DOHH2 (cell line): ENCODE results near the gene WNT5B.

Experiments used
- H3F3A ChIP-seq: fragments of 200-600 bp; sonication (generic), shearing (Covaris generic); 2 replicates; pipeline ENCODE4 v1.6.0; 2016; ENCODE audit warnings: antibody characterized with exemption, mild to moderate bottlenecking; ENCODE audit not compliant: control insufficient read depth, insufficient read depth
- H3K27ac ChIP-seq: fragments of 200-600 bp; sonication (generic); 2 replicates; pipeline ENCODE4 v1.5.1; 2014; ENCODE audit warnings: low read depth, mild to moderate bottlenecking, low read length, moderate library complexity
- H3K27me3 ChIP-seq: fragments of 200-600 bp; sonication (generic); 2 replicates; pipeline ENCODE4 v1.6.1; 2014; ENCODE audit warnings: mild to moderate bottlenecking, low read length, mixed read lengths; ENCODE audit not compliant: control insufficient read depth
- H3K36me3 ChIP-seq: fragments of 200-600 bp; sonication (generic); 2 replicates; pipeline ENCODE4 v1.6.1; 2014; ENCODE audit warnings: mild to moderate bottlenecking, low read length, moderate library complexity, mixed read lengths; ENCODE audit not compliant: control insufficient read depth
- H3K4me1 ChIP-seq: fragments of 200-600 bp; sonication (generic); 2 replicates; pipeline ENCODE4 v1.6.1; 2014; ENCODE audit warnings: mild to moderate bottlenecking, low read length, mixed read lengths; ENCODE audit not compliant: control insufficient read depth
- H3K4me2 ChIP-seq: fragments of 200-600 bp; sonication (generic); 2 replicates; pipeline ENCODE4 v1.6.0; 2014; ENCODE audit warnings: mild to moderate bottlenecking, low read length, moderate library complexity
- H3K4me3 ChIP-seq: fragments of 200-600 bp; sonication (generic); 2 replicates; pipeline ENCODE4 v1.5.1; 2014; ENCODE audit warnings: mild to moderate bottlenecking, low read length, mixed read lengths
- H3K79me2 ChIP-seq: fragments of 200-600 bp; sonication (generic); 2 replicates; pipeline ENCODE4 v1.6.1; 2014; ENCODE audit warnings: mild to moderate bottlenecking, low read length, mixed read lengths; ENCODE audit not compliant: control insufficient read depth
- H3K9me2 ChIP-seq: fragments of 200-600 bp; sonication (generic); replicated peaks from 2 replicates; pipeline ENCODE4 v1.6.1; 2014; ENCODE audit warnings: mild to moderate bottlenecking, low read length, mixed read lengths; ENCODE audit not compliant: control insufficient read depth
- H3K9me3 ChIP-seq: fragments of 200-600 bp; sonication (generic); 2 replicates; pipeline ENCODE4 v1.6.1; 2014; ENCODE audit warnings: antibody characterized with exemption, low read length, mixed read lengths; ENCODE audit not compliant: control insufficient read depth, insufficient read depth
- H4K20me1 ChIP-seq: fragments of 200-600 bp; sonication (generic); 2 replicates; pipeline ENCODE4 v1.6.0; 2014; ENCODE audit warnings: low read depth, mild to moderate bottlenecking, antibody characterized with exemption, low read length, moderate library complexity; ENCODE audit not compliant: control insufficient read depth, insufficient read depth
- CTCF ChIP-seq: fragments of 200-600 bp; sonication (generic); IDR thresholded peaks from one replicate; pipeline ENCODE4 v1.5.1; 2014; ENCODE audit warnings: antibody characterized with exemption, mild to moderate bottlenecking, low read depth, low read length; ENCODE audit not compliant: poor library complexity, severe bottlenecking
- EZH2phosphoT487 ChIP-seq: fragments of 200-600 bp; sonication (generic); IDR thresholded peaks from 2 replicates; pipeline ENCODE4 v1.6.1; 2017; ENCODE audit warnings: borderline replicate concordance, mild to moderate bottlenecking, antibody characterized with exemption, low read length, moderate library complexity, mixed read lengths

WNT5B gene

GRCh38 chr12:1666685-1667162, 37.7 kb downstream of the WNT5B start:
- Histone ChIP-seq H3K4me3 (no peak overlapping the region), H3K79me2 (no peaks in the 10 kb centered on the region), H3K9me3 (no peaks in the 10 kb centered on the region), H4K20me1 (no peaks in the 10 kb centered on the region), H3K9me2 (no peaks in the 10 kb centered on the region), H3K27ac (no peak overlapping the region), H3K36me3 (no peaks in the 10 kb centered on the region), H3F3A (no peaks in the 10 kb centered on the region; the same call in 1 of the 2 replicates), H3K27me3 (peaks cover 6% of the 10 kb centered on the region; the same call in 1 of the 2 replicates), H3K4me1 (peaks cover 14% of the 10 kb centered on the region), H3K4me2 (no peak overlapping the region)
- TF ChIP-seq CTCF (no peak), EZH2phosphoT487 (no peak)

GRCh38 chr12:1668833-1669543, 40.0 kb downstream of the WNT5B start:
- no peak overlapping the region for H3K27ac ChIP-seq
- H3K4me2 ChIP-seq, result no peak overlapping the region

GRCh38 chr12:1670358-1671268, 41.6 kb downstream of the WNT5B start:
- Histone ChIP-seq H3K9me2 (no peaks in the 10 kb centered on the region), H3K4me2 (no peak overlapping the region), H3K4me1 (peaks cover 17% of the 10 kb centered on the region), H3K4me3 (no peak overlapping the region), H3F3A (no peaks in the 10 kb centered on the region; the same call in 1 of the 2 replicates), H3K27ac (no peak overlapping the region), H3K36me3 (no peaks in the 10 kb centered on the region), H3K9me3 (no peaks in the 10 kb centered on the region), H3K79me2 (no peaks in the 10 kb centered on the region), H3K27me3 (peaks cover 4% of the 10 kb centered on the region; the same call in 1 of the 2 replicates), H4K20me1 (no peaks in the 10 kb centered on the region)
- TF ChIP-seq EZH2phosphoT487, result no peak
- no peak for TF ChIP-seq CTCF

More at GRCh38 chr12:1668833-1669543, 40.0 kb downstream of the WNT5B start:
- no peaks in the 10 kb centered on the region for H3K36me3 ChIP-seq
- H3K27me3 ChIP-seq, result peaks cover 4% of the 10 kb centered on the region; the same call in 1 of the 2 replicates
- H3K4me1 ChIP-seq, result peaks cover 21% of the 10 kb centered on the region
- TF ChIP-seq CTCF (no peak), EZH2phosphoT487 (no peak)
- H3K79me2 ChIP-seq, result no peaks in the 10 kb centered on the region
- H4K20me1 ChIP-seq, result no peaks in the 10 kb centered on the region
- no peaks in the 10 kb centered on the region for H3K9me2 ChIP-seq
- H3K4me3 ChIP-seq, result no peak overlapping the region
- no peaks in the 10 kb centered on the region for H3K9me3 ChIP-seq
- no peaks in the 10 kb centered on the region; the same call in 1 of the 2 replicates for H3F3A ChIP-seq
